CD4-positive, CD25-positive, alpha-beta regulatory T cell (primary cell): Measurements from ENCODE around the gene RNF115. TPM values are rescaled to one million over a fixed set of nuclear protein-coding genes. Genes with fewer than 3 reads are reported as not detected.

ENCODE experiments used
- ATAC-seq, 2 donors: fragments of 150-1000 bp; cut with Tn5 transposase; one replicate each; pipeline ENCODE4 v1.10.0; 2021; ENCODE audit warnings: low read depth in 2 of 2, moderate number of reproducible peaks in 2 of 2, moderate library complexity in 1 of 2
- DNase-seq, 3 donors: peaks; one replicate each; pipeline versions ENCODE4 v3.0.0 to v3.0.0-alpha.2; 2012 to 2022; ENCODE audit warnings: mixed read lengths in 1 of 3
- H3K27ac ChIP-seq: one replicate; pipeline ENCODE4 v1.7.0; 2013; ENCODE audit warnings: mild to moderate bottlenecking, low read length; ENCODE audit not compliant: insufficient read depth, poor library complexity, severe bottlenecking
- H3K27me3 ChIP-seq: one replicate; pipeline ENCODE4 v1.7.0; 2013; ENCODE audit warnings: low read length; ENCODE audit not compliant: control insufficient read depth, insufficient read depth
- H3K36me3 ChIP-seq: one replicate; pipeline ENCODE4 v1.7.0; 2013; ENCODE audit warnings: mild to moderate bottlenecking, low read length, moderate library complexity; ENCODE audit not compliant: control insufficient read depth, insufficient read depth
- H3K4me1 ChIP-seq: 2 replicates; pipeline ENCODE4 v1.7.0; 2013; ENCODE audit warnings: mild to moderate bottlenecking, low read length; ENCODE audit not compliant: insufficient read depth, control insufficient read depth, poor library complexity, severe bottlenecking
- H3K4me3 ChIP-seq: one replicate; pipeline ENCODE4 v1.7.0; 2013; ENCODE audit warnings: low read depth, mild to moderate bottlenecking, low read length, moderate library complexity
- H3K9me3 ChIP-seq, 2 experiments: 1 replicate in 1 of 2; 2 replicates in 1 of 2; pipeline ENCODE4 v1.7.0; 2013; ENCODE audit warnings: low read length in 2 of 2, mild to moderate bottlenecking in 1 of 2, moderate library complexity in 1 of 2; ENCODE audit not compliant: control insufficient read depth in 2 of 2
- H3K27ac Mint-ChIP-seq, 3 donors: one replicate each; pipeline ENCODE4 v1.8.0; 2020 to 2022; ENCODE audit warnings: mild to moderate bottlenecking in 3 of 3, mixed read lengths in 3 of 3, moderate library complexity in 2 of 3
- H3K27me3 Mint-ChIP-seq: one replicate; pipeline ENCODE4 v1.8.0; 2022; ENCODE audit warnings: mild to moderate bottlenecking, mixed read lengths
- H3K36me3 Mint-ChIP-seq: one replicate; pipeline ENCODE4 v1.8.0; 2020; ENCODE audit warnings: mixed read lengths
- H3K4me1 Mint-ChIP-seq, 4 donors: one replicate each; pipeline ENCODE4 v1.8.0; 2020 to 2022; ENCODE audit warnings: mixed read lengths in 4 of 4, mild to moderate bottlenecking in 1 of 4
- H3K4me3 Mint-ChIP-seq, 4 donors: one replicate each; pipeline ENCODE4 v1.8.0; 2020 to 2022; ENCODE audit warnings: mild to moderate bottlenecking in 4 of 4, mixed read lengths in 4 of 4, moderate library complexity in 3 of 4
- H3K9me3 Mint-ChIP-seq, 7 donors: one replicate each; pipeline ENCODE4 v1.8.0; 2020 to 2022; ENCODE audit warnings: mixed read lengths in 7 of 7, mild to moderate bottlenecking in 3 of 7, moderate library complexity in 2 of 7
- polyA plus RNA-seq, 4 donors: library from polyadenylated mRNA; unstranded; fragments of 300-500 nt; fragmentation: Illumina TruSeq; gene quantifications; one replicate each; pipeline ENCODE4 v1.2.3, GENCODE V29; 2021
- total RNA-seq: library from RNA; stranded (reverse); gene quantifications from one replicate; pipeline ENCODE4 v1.2.3, GENCODE V29; 2022

RNF115 gene
- total RNA-seq: 17.3 TPM
- 1 to 10 TPM; 4.1 to 7.6 (median 6.0) TPM for polyA plus RNA-seq

- H3K4me3 ChIP-seq: peak within 1 kb of the TSS; percentile 97
These were observed at the start of gene RNF115, which contains the start of gene POLR3C for GRCh38 chr1:145823565-145824498. Gene RNF115, minus strand, starts transcription at chr1:145824095. Its CDS starts 222 bp downstream, at chr1:145823873. Gene POLR3C, plus strand, starts transcription at chr1:145824200. Its CDS starts 1,577 bp downstream, at chr1:145825777.

GRCh38 chr1:145871994-145872924 lies 48.4 kb upstream of the RNF115 start:
- no peaks in the 10 kb centered on the region for H3K9me3 ChIP-seq
- peaks cover 4 to 19% (median 13%) of the 10 kb centered on the region in 4 donors for H3K4me1 Mint-ChIP-seq
- no peak overlapping the region for H3K27ac ChIP-seq
- H3K9me3 Mint-ChIP-seq: no peaks in the 10 kb centered on the region
- H3K27me3 Mint-ChIP-seq: peaks cover 45% of the 10 kb centered on the region
- peak overlapping the region; percentile 85 to 94 (median 92) for H3K27ac Mint-ChIP-seq
- H3K36me3 ChIP-seq: no peaks in the 10 kb centered on the region
- ATAC-seq (peak; percentile 77 to 81), DNase-seq (peak in 2 of 3 donors; percentile 47 to 57)
- peaks cover 13% of the 10 kb centered on the region for H3K4me1 ChIP-seq
- no peaks in the 10 kb centered on the region for H3K36me3 Mint-ChIP-seq
- peak overlapping the region; percentile 31 to 85 (median 81) for H3K4me3 Mint-ChIP-seq
- H3K4me3 ChIP-seq: peak overlapping the region; percentile 38
- H3K27me3 ChIP-seq: peaks cover 2% of the 10 kb centered on the region

More at GRCh38 chr1:145823565-145824498, at the start of gene RNF115, which contains the start of gene POLR3C:
- H3K4me1 Mint-ChIP-seq: peaks cover 10 to 50% (median 32%) of the 10 kb centered on the region in 4 donors
- peaks cover 24% of the 10 kb centered on the region for H3K36me3 Mint-ChIP-seq
- H3K4me3 Mint-ChIP-seq: peak within 1 kb of the TSS; percentile 96 to 100 (median 98)
- Histone ChIP-seq H3K4me1 (peaks cover 17% of the 10 kb centered on the region), H3K36me3 (peaks cover 21% of the 10 kb centered on the region), H3K9me3 (no peaks in the 10 kb centered on the region), H3K27ac (peak within 1 kb of the TSS; percentile 76), H3K27me3 (no peaks in the 10 kb centered on the region)
- peak within 1 kb of the TSS; percentile 97 to 99 (median 99) for H3K27ac Mint-ChIP-seq
- H3K9me3 Mint-ChIP-seq: no peaks in the 10 kb centered on the region
- DNase-seq (peak; percentile 80 to 95 (median 85)), ATAC-seq (peak; percentile 93 to 95)
- no peaks in the 10 kb centered on the region for H3K27me3 Mint-ChIP-seq

GRCh38 chr1:145868232-145868631 lies 44.3 kb upstream of the RNF115 start:
- Mint-ChIP-seq H3K27ac (no peak overlapping the region), H3K36me3 (no peaks in the 10 kb centered on the region), H3K4me3 (no peak overlapping the region), H3K9me3 (no peaks in the 10 kb centered on the region), H3K4me1 (peaks cover 4 to 19% (median 13%) of the 10 kb centered on the region in 4 donors), H3K27me3 (peaks cover 40% of the 10 kb centered on the region)
- H3K27ac ChIP-seq: no peak overlapping the region
- H3K27me3 ChIP-seq: peaks cover 2% of the 10 kb centered on the region
- no peak for ATAC-seq
- peaks cover 13% of the 10 kb centered on the region for H3K4me1 ChIP-seq
- no peaks in the 10 kb centered on the region for H3K9me3 ChIP-seq
- H3K36me3 ChIP-seq: no peaks in the 10 kb centered on the region
- H3K4me3 ChIP-seq: no peak overlapping the region
- DNase-seq: no peak

GRCh38 chr1:145863282-145864018 lies 39.6 kb upstream of the RNF115 start:
- DNase-seq: no peak
- no peak overlapping the region for H3K27ac ChIP-seq
- Mint-ChIP-seq H3K4me1 (peaks cover 0 to 10% (median under 1%) of the 10 kb centered on the region in 4 donors), H3K27ac (no peak overlapping the region), H3K4me3 (peak overlapping the region in 1 of 4 donors; percentile 65), H3K9me3 (no peaks in the 10 kb centered on the region), H3K36me3 (no peaks in the 10 kb centered on the region), H3K27me3 (peaks cover 36% of the 10 kb centered on the region)
- no peak overlapping the region for H3K4me3 ChIP-seq
- H3K27me3 ChIP-seq: no peaks in the 10 kb centered on the region
- peaks cover 8% of the 10 kb centered on the region for H3K4me1 ChIP-seq
- ATAC-seq: no peak
- H3K9me3 ChIP-seq: no peaks in the 10 kb centered on the region
- no peaks in the 10 kb centered on the region for H3K36me3 ChIP-seq

- H3K4me1 ChIP-seq: peaks cover 17% of the 10 kb centered on the region
- ATAC-seq: peak; percentile 41 to 54
- H3K27ac ChIP-seq: peak overlapping the region; percentile 65
- Mint-ChIP-seq H3K36me3 (peaks cover 16% of the 10 kb centered on the region), H3K27me3 (peaks cover 19% of the 10 kb centered on the region), H3K27ac (peak overlapping the region; percentile 74 to 93 (median 92)), H3K9me3 (peaks cover 0 to 1% (median 0%) of the 10 kb centered on the region in 7 donors), H3K4me3 (peak overlapping the region; percentile 90 to 99 (median 96)), H3K4me1 (peaks cover 0 to 28% (median 12%) of the 10 kb centered on the region in 4 donors)
- no peaks in the 10 kb centered on the region for H3K9me3 ChIP-seq
- peaks cover 20% of the 10 kb centered on the region for H3K36me3 ChIP-seq
- peak; percentile 47 to 70 (median 66) for DNase-seq
- H3K27me3 ChIP-seq: no peaks in the 10 kb centered on the region
- H3K4me3 ChIP-seq: peak overlapping the region; percentile 89
These were observed 35.7 kb upstream of the RNF115 start for GRCh38 chr1:145859491-145860023.

- Histone ChIP-seq H3K4me3 (peak within 1 kb of the TSS; percentile 89), H3K4me1 (peaks cover 17% of the 10 kb centered on the region), H3K27me3 (no peaks in the 10 kb centered on the region), H3K9me3 (no peaks in the 10 kb centered on the region), H3K27ac (peak within 1 kb of the TSS; percentile 65), H3K36me3 (peaks cover 26% of the 10 kb centered on the region)
- ATAC-seq (peak; percentile 89 to 90), DNase-seq (peak; percentile 79 to 92 (median 83))
- H3K9me3 Mint-ChIP-seq: peaks cover 0 to 1% (median 0%) of the 10 kb centered on the region in 7 donors
- peak within 1 kb of the TSS; percentile 90 to 99 (median 96) for H3K4me3 Mint-ChIP-seq
- peaks cover 19% of the 10 kb centered on the region for H3K36me3 Mint-ChIP-seq
- peaks cover 15% of the 10 kb centered on the region for H3K27me3 Mint-ChIP-seq
- peaks cover 0 to 29% (median 12%) of the 10 kb centered on the region in 4 donors for H3K4me1 Mint-ChIP-seq
- H3K27ac Mint-ChIP-seq: peak within 1 kb of the TSS; percentile 74 to 93 (median 92)
These were observed 35.1 kb upstream of the RNF115 start, which contains the start of gene PIAS3 for GRCh38 chr1:145858901-145859490. Gene PIAS3, minus strand, starts transcription at chr1:145859081. Its CDS starts 91 bp downstream, at chr1:145858990.
